Stimulated activated naive B cell treated with anti-CD40 and anti-IgM and Interleukin-4, amounts not matched to agents 10 μg/mL and 1 μg/mL and 100 μg/mL, for 72 hours (primary cell): Measurements from ENCODE around the gene CA5A.
"Not testable (repeated sequence)": the region's sequence is repeated elsewhere in the genome, so short reads cannot be mapped to it uniquely, and the experiment has no call there.

Source experiments
- ATAC-seq, 2 donors: fragments of 150-1000 bp; cut with Tn5 transposase; replicated peaks; 2 replicates each; pipeline ENCODE4 v1.10.0; 2021; ENCODE audit warnings: moderate library complexity in 1 of 2
- DNase-seq: peaks from one replicate; pipeline ENCODE4 v3.0.0; 2021
- H3K27ac Mint-ChIP-seq: one replicate; pipeline ENCODE4 v1.8.0; 2022; ENCODE audit warnings: mild to moderate bottlenecking, mixed read lengths
- H3K27me3 Mint-ChIP-seq, 2 donors: one replicate each; pipeline ENCODE4 v1.8.0; 2022; ENCODE audit warnings: mixed read lengths in 2 of 2
- H3K36me3 Mint-ChIP-seq, 2 donors: one replicate each; pipeline ENCODE4 v1.8.0; 2022; ENCODE audit warnings: mixed read lengths in 2 of 2, mild to moderate bottlenecking in 1 of 2
- H3K4me1 Mint-ChIP-seq, 2 donors: one replicate each; pipeline ENCODE4 v1.8.0; 2022; ENCODE audit warnings: mixed read lengths in 2 of 2, mild to moderate bottlenecking in 1 of 2
- H3K4me3 Mint-ChIP-seq, 2 donors: one replicate each; pipeline ENCODE4 v1.8.0; 2022; ENCODE audit warnings: mild to moderate bottlenecking in 2 of 2, mixed read lengths in 2 of 2, moderate library complexity in 1 of 2
- H3K9me3 Mint-ChIP-seq, 2 donors: one replicate each; pipeline ENCODE4 v1.8.0; 2022; ENCODE audit warnings: mixed read lengths in 2 of 2, mild to moderate bottlenecking in 1 of 2

Gene CA5A

DNA sequence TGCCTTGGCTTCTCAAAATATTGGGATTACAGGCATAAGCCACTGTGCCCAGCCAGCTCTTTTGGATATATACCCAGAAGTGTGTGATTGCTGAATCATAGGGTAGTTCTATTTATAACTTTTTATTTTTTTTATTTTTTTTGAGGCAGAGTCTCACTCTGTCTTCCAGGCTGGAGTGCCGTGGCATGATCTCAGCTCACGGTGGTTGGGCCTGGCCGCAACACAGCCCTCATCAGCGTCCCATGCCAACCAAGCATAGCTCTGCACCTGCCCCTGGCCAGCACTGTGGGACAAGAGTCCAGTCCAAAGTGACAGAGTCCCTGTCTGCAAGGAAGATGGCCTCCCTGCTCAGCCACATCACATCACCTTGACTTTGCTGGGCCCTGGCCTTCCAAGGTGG, 42.3 kb downstream of the CA5A start:
- peaks cover 31 to 51% of the 10 kb centered on the region in 2 donors for H3K4me1 Mint-ChIP-seq

DNA sequence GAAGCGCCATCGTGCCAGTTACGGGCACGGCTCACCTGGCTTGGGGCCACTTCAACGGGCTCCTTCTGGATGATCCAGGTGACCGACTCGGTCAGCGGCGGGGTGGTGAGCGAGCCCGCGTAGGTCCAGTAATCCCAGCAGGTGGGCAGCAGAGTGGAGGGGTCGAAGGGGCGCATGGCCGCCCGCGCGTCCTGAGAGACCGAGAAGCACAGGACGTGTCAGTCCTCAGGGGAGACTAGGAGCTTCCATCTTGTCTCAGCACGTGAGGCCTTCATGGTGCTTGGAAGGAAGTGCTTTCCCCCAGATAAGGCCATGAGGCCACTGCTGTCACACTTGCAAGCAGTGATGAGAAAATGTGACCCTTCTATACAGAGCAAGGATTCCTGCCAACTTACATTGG, 44.6 kb downstream of the CA5A start:
- Mint-ChIP-seq H3K27ac (no peak overlapping the region), H3K9me3 (peaks cover 4% of the 10 kb centered on the region in 2 donors), H3K27me3 (peaks cover 0 to 5% of the 10 kb centered on the region in 2 donors), H3K36me3 (peaks cover 2 to 6% of the 10 kb centered on the region in 2 donors), H3K4me1 (peaks cover 22 to 36% of the 10 kb centered on the region in 2 donors), H3K4me3 (no peak overlapping the region)
- DNase-seq (no peak), ATAC-seq (no peak)

More for the DNA sequence above, 42.3 kb downstream of the CA5A start:
- not testable (repeated sequence) for ATAC-seq, H3K4me3 Mint-ChIP-seq, H3K27ac Mint-ChIP-seq, H3K27me3 Mint-ChIP-seq, H3K36me3 Mint-ChIP-seq, H3K9me3 Mint-ChIP-seq, DNase-seq

DNA sequence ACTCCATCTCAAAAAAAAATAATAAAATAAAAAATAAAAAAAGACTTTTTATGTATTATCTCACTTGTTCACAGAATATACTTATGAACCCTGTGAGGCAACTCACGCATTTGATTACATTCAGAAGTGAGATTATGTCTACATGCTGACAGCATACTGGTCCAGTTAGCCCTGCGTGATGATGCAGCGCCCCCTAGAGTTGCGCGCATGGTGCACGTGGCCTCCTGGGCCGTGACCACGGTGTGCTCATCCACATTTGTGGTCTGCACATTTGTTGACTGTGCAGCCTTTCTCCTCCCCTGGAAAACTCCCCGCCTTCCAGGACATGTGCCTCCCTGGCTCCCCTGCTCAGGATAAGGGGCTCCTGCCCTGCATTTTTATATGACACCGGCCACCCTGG, 46.6 kb downstream of the CA5A start:
- H3K36me3 Mint-ChIP-seq, H3K9me3 Mint-ChIP-seq, H3K27ac Mint-ChIP-seq, DNase-seq, H3K4me3 Mint-ChIP-seq: not testable (repeated sequence)
- ATAC-seq: peak in 1 of 2 donors; percentile 45
- H3K27me3 Mint-ChIP-seq: peaks cover 10 to 12% of the 10 kb centered on the region in 2 donors
- H3K4me1 Mint-ChIP-seq: peaks cover 11 to 18% of the 10 kb centered on the region in 2 donors

DNA sequence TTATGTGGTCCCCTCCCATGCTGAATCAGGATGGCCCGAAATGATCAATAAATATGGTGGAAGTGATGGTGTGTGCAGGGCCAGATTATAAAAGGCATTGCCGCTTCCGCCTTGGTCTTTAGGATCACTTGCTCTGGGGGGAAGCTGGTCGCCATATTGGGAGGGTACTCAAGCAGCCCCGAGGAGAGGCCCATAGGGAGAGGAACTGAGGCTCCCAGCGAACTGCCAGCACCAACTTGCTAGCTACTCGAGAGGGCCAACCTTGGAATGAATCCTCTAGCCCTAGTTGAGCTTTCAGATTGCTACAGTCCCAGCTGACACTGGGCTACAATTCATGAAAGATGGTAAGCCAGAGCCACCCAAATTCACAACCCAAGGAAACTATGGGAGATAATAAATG, 48.0 kb downstream of the CA5A start:
- H3K4me3 Mint-ChIP-seq, H3K36me3 Mint-ChIP-seq, DNase-seq, H3K4me1 Mint-ChIP-seq, H3K9me3 Mint-ChIP-seq, ATAC-seq: not testable (repeated sequence)
- Mint-ChIP-seq H3K27me3 (peaks cover 10 to 12% of the 10 kb centered on the region in 2 donors), H3K27ac (peak overlapping the region; percentile 43)

DNA sequence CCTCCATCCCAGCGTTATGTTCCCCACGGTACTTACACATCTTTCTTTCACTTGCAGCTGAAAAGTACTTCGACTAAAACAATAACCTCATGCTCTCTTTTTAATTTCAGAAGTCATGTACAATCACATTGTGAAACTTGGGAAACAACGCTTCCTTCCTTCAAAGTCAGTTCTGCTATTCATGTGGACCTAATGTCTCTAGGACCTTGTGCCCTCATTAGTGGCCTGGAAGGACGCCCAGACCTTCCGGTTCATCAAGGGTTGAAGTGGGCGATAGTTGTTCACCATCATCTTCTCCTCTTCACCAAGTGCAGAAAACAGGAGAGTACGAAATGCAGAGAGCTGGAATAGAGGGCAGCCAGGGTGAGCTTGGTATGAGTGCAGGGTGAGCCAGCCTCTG, 48.4 kb downstream of the CA5A start:
- not testable (repeated sequence) for H3K4me1 Mint-ChIP-seq, ATAC-seq, H3K36me3 Mint-ChIP-seq, DNase-seq, H3K9me3 Mint-ChIP-seq, H3K4me3 Mint-ChIP-seq
- Mint-ChIP-seq H3K27ac (peak overlapping the region; percentile 43), H3K27me3 (peaks cover 10 to 12% of the 10 kb centered on the region in 2 donors)

DNA sequence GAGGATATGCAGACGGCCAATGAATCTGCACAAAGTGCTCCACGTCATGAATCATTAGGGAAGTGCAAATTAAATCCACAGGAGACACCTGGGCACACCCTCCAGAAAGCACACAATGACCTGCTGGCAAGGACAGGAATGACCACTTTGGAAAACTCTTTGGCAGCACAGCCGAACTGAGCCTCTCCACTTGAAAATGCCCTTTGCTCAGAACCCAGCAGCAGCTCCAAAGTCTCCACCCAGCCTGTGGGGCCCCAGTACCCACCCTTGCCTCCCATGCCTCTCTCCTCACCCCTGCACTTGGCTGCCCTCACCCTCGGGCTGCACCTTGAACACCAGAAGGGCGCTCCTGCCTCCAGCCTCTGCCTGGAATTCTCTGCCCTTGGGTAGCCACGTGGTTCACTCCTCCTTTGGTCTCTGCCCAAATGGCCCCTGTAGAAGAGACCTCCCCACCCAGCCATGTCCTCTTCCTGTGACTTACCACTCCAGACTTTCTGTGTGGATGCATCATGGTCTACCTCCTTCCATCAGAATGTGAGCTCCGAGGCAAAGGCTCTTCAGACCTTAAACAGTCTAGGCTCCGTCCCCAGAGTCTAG, 50.9 kb downstream of the CA5A start:
- not testable (repeated sequence) for DNase-seq, H3K4me3 Mint-ChIP-seq, H3K9me3 Mint-ChIP-seq, H3K36me3 Mint-ChIP-seq, H3K4me1 Mint-ChIP-seq
- peaks cover 21 to 34% of the 10 kb centered on the region in 2 donors for H3K27me3 Mint-ChIP-seq
- H3K27ac Mint-ChIP-seq: peak overlapping the region; percentile 14
- ATAC-seq: peak in 1 of 2 donors; percentile 21

DNA sequence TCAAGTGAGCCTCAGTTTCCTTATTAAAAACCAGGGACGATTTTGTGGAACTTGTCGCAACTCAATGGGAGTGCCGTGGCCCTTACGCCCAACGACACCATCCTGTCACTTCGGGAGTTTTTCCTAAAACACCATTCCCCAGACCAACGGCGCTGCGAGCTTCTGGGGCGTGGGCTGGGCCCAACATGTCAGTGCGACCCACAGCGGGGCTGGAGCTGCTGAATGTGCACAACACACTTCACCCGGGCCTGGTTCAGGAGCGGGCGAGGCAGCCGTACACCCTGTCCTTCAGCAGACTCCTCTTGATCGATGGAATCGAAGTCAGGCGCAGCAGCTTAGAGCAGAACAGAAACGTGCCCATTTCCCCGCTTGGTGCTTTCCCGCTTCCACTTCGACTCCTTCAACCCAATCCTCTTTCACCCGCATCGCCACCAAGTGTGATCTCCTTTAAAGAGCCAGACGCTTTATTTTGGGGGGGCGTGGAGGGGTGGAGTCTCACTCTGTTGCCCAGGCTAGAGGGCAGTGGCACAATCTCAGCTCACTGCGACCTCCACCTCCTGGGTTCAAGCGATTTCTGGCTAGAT, 53.8 kb downstream of the CA5A start:
- H3K36me3 Mint-ChIP-seq: no peaks in the 10 kb centered on the region
- ATAC-seq: no peak
- DNase-seq: no peak
- no peaks in the 10 kb centered on the region for H3K9me3 Mint-ChIP-seq
- H3K4me1 Mint-ChIP-seq: peaks cover 7 to 11% of the 10 kb centered on the region in 2 donors
- H3K4me3 Mint-ChIP-seq: no peak overlapping the region
- H3K27me3 Mint-ChIP-seq: peaks cover 30 to 41% of the 10 kb centered on the region in 2 donors
- H3K27ac Mint-ChIP-seq: no peak overlapping the region

DNA sequence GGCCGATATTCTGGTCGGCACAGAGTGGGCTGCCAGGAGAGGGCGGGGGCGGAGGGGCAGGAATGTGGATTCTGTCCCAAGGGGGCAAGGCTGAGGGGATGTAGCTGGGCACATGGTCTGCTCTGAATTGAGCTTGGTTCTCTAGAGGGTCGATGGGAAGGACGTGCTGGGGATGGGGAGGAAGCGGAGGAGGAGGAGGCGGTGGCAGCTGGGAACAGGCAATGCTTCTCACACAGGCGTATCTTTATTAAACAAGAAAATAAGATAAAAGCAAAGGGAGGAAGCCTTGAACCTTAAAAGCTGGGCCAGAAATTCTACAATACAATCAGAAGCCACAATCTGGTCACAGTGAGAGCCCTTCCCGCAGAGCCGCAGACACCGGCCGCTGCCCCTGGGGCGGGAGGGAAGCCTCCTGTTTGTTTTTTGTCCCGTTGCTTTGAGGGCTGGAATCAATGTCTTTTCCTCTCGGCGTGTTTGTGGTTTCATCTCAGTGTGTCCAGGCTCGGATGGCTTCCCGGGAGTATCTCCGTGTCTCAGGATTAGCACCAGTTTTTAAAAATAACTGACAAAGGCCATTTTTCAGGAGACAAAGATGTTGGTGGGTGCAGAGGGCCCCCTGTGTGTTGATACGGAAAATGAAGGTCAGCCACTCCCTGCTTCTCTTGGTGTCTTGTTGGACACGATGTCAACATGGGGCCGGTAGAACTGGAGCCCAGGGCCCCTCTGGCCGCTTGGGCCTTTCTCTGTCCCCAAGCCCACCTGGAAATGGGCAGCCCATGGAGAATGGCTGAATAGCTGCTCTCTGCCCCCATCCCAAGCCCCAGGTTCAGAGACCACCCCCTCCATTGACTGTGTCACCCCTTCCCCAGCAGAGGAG, 54.8 kb downstream of the CA5A start:
- Mint-ChIP-seq H3K27ac (no peak overlapping the region), H3K4me1 (peaks cover 13 to 16% of the 10 kb centered on the region in 2 donors), H3K9me3 (no peaks in the 10 kb centered on the region), H3K27me3 (peaks cover 30 to 41% of the 10 kb centered on the region in 2 donors), H3K4me3 (no peak overlapping the region), H3K36me3 (no peaks in the 10 kb centered on the region)
- DNase-seq (no peak), ATAC-seq (no peak)

DNA sequence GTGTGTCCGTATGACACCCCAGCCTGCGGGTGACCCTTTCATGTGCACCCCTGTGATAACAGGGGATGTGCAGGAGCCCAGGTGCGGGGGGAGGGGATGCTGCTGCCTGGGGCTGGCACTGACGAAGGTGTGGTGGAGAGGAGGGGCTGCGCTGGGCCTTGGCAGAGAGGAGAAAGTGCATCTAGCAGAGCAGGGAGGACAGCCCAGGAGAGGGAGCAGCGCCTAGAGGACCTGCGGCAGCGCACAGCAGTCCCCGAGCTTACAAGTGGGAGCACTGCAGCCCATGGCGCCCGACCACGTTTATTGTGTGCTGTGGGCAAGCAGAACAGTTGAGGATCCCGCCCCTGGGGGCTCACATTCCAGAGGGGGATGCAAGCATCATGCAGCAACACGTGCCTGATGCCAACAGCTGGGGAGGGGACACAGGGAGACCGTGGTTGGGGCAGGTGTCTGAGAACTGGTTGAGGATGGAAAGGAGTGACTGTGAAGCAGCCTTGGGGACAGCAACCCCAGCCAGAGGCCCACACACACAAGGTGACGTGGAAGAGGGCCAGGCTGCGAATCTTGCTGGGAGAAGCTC, 56.1 kb downstream of the CA5A start:
- H3K36me3 Mint-ChIP-seq: no peaks in the 10 kb centered on the region
- no peak for DNase-seq
- peaks cover 10 to 28% of the 10 kb centered on the region in 2 donors for H3K4me1 Mint-ChIP-seq
- peak overlapping the region; percentile 53 for H3K27ac Mint-ChIP-seq
- no peaks in the 10 kb centered on the region for H3K9me3 Mint-ChIP-seq
- no peak for ATAC-seq
- peaks cover 24 to 29% of the 10 kb centered on the region in 2 donors for H3K27me3 Mint-ChIP-seq
- H3K4me3 Mint-ChIP-seq: no peak overlapping the region

DNA sequence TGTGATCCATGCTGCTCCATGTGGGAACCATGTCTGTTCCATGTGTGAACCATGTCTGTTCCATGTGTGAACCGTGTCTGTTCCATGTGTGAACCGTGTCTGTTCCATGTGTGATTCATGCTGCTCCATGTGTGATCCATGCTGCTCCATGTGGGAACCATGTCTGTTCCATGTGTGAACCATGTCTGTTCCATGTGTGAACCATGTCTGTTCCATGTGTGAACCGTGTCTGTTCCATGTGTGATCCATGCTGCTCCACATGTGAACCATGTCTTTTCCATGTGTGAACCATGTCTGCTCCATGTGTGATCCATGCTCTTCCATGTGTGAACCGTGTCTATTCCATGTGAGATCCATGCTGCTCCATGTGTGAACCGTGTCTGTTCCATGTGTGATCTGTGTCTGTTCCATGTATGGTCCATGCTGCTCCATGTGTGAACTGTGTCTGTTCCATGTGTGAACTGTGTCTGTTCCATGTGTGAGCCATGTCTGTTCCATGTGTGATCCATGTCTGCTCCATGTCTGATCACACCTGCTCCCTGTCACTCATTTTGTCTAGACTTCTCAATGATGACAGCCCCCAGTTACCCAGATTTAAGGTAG, 56.8 kb downstream of the CA5A start:
- H3K9me3 Mint-ChIP-seq, H3K27ac Mint-ChIP-seq, DNase-seq, H3K36me3 Mint-ChIP-seq, H3K4me3 Mint-ChIP-seq, ATAC-seq: not testable (repeated sequence)
- Mint-ChIP-seq H3K27me3 (peaks cover 24 to 29% of the 10 kb centered on the region in 2 donors), H3K4me1 (peaks cover 17 to 35% of the 10 kb centered on the region in 2 donors)

DNA sequence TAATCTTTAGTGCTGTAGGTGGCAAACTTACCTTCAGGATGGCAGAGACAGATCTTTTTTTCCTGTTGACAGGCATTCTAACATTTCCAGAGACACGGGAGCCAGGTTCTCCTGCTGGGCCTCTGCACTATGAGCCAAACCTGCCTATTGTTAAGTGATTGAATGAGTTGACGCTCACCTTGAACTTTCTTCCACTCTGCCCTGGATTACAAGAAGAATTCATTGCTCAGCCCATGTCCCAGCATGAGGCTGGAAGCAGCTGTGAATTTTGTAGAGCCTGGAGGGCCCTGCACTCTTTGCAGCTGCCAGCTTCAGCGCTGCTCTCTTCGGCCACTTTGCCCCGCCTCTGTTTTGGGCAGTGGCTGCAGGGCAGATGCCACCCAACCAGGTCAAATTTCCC, 57.6 kb downstream of the CA5A start:
- Mint-ChIP-seq H3K4me3 (no peak overlapping the region), H3K27ac (no peak overlapping the region)

DNA sequence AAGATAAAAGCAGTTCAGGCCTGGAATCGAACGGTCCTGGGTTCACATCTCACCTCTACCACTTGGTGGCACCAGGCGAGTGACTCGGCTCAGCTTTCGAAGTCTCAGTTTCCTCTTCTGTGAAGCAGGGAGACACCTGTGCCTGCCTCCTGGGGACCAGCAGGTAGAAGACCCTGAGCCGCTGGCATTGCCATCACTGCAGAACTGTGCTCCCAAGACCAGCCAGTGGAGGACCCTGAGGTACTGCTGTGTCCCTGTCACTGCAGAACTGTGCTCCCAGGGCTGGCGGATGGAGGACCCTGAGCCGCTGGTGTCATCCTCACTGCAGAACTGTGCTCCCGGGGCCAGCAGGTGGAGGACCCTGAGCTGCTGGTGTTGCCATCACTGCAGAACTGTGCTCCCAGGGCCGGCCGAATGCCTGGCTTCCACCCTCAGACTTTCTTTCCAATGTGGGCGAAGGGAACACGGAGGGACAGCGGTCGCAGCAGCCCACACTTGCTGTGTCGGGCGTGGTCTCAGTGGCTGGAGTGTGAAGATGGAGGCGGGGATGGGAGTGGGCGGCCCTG, 58.3 kb downstream of the CA5A start:
- H3K4me3 Mint-ChIP-seq: no peak overlapping the region
- H3K27me3 Mint-ChIP-seq: peaks cover 24 to 29% of the 10 kb centered on the region in 2 donors
- no peak for DNase-seq
- no peaks in the 10 kb centered on the region for H3K36me3 Mint-ChIP-seq
- peaks cover 19 to 40% of the 10 kb centered on the region in 2 donors for H3K4me1 Mint-ChIP-seq
- no peaks in the 10 kb centered on the region for H3K9me3 Mint-ChIP-seq
- H3K27ac Mint-ChIP-seq: no peak overlapping the region
- ATAC-seq: peak; percentile 12 to 23

More for the DNA sequence above, 57.6 kb downstream of the CA5A start:
- Mint-ChIP-seq H3K27me3 (peaks cover 24 to 29% of the 10 kb centered on the region in 2 donors), H3K4me1 (peaks cover 19 to 39% of the 10 kb centered on the region in 2 donors), H3K9me3 (no peaks in the 10 kb centered on the region), H3K36me3 (no peaks in the 10 kb centered on the region)
- ATAC-seq (no peak), DNase-seq (no peak)

DNA sequence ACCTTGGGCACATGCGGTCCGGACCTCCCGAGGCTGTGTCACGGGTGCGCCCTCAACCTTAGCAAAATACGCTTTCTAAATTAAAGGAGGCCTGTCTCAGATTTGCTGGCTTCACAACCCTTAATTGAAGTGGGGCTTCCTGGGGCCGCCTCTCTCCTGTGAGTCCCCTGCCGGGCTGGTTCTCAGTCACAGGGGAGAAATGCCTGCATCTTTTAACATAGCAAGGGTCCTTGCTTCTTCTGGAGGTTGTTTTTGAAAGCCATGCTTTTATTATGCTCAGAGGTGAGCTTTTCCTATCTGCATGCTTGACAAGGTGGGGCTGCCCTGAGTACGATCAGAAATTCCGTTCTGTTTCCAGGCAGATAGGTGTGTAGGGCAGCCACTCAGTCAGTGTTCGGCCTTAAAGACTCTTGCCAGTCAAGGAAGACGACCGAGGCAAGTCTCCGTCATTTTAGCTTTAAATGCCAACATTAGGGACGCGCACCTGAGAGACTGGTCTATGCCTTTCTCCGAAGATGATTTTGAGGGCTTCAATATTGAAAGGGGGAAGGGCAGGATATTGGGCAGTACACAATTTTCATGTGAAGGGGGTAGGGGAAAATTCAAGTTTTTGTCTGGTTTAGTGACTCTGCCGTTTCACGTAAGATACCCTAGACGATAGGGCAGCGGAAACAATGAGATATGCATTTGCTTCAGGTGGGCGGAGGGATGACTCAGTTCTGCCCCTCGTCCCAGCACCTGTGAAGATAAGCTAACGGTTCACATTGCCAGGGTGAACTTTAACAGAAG, 61.5 kb downstream of the CA5A start:
- Mint-ChIP-seq H3K27me3 (peaks cover 1 to 13% of the 10 kb centered on the region in 2 donors), H3K27ac (peak overlapping the region; percentile 79), H3K4me1 (peaks cover 26 to 72% of the 10 kb centered on the region in 2 donors), H3K36me3 (no peaks in the 10 kb centered on the region), H3K9me3 (no peaks in the 10 kb centered on the region), H3K4me3 (peak overlapping the region; percentile 17 to 56)
- peak; percentile 65 for DNase-seq
- ATAC-seq: peak; percentile 82 to 88
